GM21825 (cell line): ENCODE data around the gene DAO.
"Not testable (repeated sequence)": the region's sequence is repeated elsewhere in the genome, so short reads cannot be mapped to it uniquely, and the experiment has no call there.

Experiments used
- ATAC-seq: cut with Tn5 transposase; IDR thresholded peaks from one replicate; pipeline ENCODE4 v1.9.1; 2021; ENCODE audit warnings: mild to moderate bottlenecking, moderate library complexity; ENCODE audit not compliant: unreplicated experiment

DAO gene

GRCh38 chr12:108849660-108850059, 30.2 kb upstream of the DAO start:
- ATAC-seq: no peak

DNA sequence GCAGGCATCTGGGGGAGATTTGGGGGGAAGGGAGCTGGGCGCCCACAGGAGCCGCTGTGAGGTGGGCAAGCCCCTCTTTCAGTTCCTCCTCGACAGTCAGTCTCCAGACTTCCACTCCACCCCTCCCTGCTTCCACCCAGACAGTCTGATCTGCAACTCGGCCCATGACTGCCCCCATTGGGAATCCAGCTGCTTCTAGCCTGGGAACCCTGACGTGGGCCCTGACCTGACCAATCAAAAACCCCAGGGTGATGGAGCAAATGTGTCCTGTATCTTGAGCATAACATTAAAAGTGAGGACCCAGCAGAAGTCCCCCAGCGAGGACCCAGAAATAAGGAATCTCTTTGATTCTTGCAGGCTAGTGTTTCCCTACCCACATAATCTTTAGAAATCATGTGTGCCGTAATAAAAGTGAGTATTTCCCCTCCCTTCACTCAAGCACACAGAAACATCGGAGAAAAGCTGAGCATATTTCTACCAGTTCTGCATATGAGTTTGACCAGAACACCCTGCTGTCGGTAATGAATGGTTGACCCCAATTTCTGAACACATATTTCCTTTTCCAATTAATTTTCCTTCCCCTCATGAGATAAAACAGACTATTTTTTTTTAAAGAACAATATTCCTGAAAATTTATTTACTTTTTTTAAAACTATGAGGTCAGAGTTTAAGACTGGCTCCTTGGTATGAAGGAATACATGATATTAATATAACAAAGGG, 28.9 kb upstream of the DAO start:
- ATAC-seq: peak; percentile 65

DNA sequence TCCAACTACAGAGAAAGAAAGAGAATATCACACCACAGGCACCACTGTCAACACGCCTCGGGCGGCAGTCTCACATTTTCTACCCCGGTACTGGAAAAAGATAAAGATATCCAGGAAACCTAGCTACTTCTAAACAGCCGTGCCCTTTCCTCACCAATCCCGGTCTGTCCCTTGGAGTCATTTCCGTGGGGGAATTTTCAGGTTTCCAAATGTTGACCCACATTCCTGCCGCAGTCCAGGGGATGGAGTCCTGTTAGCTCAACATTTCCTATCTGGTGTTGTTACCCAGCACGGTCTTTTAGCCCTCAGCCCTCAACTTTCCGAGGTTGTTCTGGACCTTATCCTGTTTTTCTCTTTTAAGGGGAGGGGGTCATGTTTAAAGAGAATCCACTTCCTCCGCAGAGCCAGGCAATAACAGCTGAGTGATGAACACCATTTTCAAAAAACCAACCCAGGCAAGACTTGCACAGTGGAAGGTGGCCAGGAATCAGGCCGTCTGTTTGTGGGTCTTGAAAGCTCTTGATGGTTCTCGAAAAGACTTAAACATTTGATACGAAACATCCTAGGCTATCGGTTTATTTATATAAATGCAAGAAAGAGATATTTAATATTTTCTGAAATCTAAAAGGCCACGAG, 27.1 kb upstream of the DAO start:
- no peak for ATAC-seq

- ATAC-seq: no peak
Observed at GRCh38 chr12:108853426-108853825, 26.5 kb upstream of the DAO start.

- ATAC-seq: no peak
Observed at GRCh38 chr12:108853981-108854446, 25.9 kb upstream of the DAO start.

- ATAC-seq: no peak
Observed at GRCh38 chr12:108854451-108855283, 25.2 kb upstream of the DAO start.

DNA sequence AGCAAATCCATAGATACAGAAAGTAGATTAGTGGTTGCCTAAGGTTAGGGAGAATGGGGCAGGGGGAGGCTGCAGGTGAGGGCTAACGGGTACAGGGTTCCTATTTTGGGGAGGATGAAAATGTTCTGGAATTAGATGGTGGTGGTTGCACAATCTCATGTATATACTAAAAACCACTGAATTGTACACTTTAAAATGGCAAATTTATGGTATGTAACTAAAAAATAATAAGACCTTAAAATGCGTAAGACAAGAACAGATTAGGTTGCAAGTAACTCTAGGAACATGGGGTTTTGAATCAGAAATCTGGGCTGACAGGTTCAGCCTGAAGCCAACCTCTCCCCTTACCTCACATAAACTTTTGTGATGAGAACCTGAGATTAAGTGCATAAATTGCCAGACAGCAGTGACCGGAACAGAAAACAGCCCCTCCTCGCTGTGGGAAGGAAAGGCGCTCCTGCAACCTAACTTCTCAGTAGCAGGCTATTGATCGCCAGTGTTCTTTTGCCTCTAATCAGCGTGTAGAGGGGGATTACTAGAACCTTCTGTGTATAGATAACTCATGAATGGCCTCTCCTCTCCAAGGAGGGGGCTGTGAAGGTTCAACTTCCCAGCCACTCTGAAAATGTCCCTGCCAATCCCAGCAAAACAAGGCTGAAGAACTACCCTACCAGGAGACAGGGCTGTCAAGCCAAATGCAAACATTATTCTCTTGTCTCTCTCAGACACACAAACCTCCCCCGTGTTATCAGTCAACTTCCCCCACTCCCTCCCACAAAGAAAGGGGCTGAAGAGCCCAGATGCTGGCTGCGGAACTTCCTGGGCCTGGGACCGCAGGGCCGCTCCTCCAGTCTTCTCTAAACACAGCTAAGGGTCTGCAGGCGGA, 24.4 kb upstream of the DAO start:
- ATAC-seq: no peak

- no peak for ATAC-seq
Observed at GRCh38 chr12:108856170-108856427, 23.8 kb upstream of the DAO start.

GRCh38 chr12:108856428-108857157, 23.3 kb upstream of the DAO start:
- peak; percentile 25 for ATAC-seq

- peak; percentile 12 for ATAC-seq
Observed at GRCh38 chr12:108857158-108857407, 22.8 kb upstream of the DAO start.

- no peak for ATAC-seq
Observed at GRCh38 chr12:108858311-108859074, 21.4 kb upstream of the DAO start.

DNA sequence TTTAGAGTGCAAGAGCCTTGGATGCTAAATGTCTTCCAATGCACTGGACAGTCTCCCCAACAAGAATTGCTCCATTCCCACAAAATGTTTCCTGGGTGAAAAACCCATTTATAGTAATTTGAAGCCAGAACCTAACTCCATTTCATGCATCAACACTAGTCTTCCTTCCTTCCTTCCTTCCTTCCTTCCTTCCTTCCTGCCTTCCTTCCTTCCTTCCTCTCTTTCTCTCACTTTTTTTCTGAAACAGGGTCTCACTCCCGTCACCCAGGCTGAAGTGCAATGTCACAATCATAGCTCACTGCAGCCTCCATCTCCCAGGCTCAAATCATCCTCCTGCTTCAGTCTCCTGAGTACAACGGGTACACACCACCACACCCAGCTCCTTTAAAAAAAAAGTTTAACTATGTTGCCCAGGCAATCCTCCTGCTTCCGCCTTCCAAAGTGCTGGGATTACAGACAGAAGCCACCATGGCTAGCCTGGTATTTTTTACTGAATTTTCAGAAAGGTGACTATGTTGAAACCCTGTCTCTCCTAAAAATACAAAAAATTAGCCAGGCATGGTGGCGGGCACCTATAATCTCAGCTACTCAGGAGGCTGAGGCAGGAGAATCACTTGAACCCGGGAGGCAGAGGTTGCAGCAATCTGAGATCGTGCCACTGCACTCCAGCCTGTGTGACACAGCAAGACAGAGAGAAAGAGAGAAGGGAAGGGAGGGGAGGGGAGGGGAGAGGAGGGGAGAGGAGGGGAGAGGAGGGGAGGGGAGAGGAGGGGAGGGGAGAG, 20.6 kb upstream of the DAO start:
- not testable (repeated sequence) for ATAC-seq

- ATAC-seq: no peak
Observed at GRCh38 chr12:108859923-108860291, 20.0 kb upstream of the DAO start.

- no peak for ATAC-seq
Observed at GRCh38 chr12:108860443-108860842, 19.4 kb upstream of the DAO start.

DNA sequence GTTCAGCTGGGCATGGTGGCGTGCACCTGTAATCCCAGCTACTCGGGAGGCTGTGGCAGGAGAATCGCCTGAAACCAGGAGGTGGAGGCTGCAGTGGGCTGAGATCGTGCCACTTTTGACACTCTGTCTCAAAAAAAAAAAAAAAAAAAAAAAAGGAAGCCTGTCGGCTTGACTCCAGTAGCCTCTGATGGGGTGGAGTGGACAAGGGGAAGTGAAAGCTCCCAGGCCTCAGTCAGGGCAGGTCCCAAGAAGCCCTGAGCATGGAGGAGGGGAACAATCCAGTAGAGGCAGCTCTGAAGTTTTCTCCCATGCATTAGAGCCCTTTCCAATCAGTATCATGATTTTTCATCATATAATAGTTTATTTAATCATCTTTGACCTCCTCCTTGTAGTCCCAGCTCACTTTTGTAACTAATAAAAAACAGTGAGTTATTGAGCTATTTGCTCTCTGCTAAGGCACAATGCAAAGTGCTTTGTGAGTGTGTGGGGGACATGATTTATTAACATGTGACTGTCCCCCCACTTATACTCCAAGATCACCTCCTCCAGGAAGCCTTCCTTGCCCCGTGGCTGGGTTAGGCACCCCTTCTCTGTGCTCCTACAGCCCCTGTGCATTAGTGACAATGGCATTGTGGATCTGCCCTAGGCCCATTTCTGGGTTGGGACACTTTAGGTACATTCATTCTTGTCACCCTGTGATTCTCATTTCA, 17.9 kb upstream of the DAO start:
- peak; percentile 39 for ATAC-seq

GRCh38 chr12:108862588-108862959, 17.3 kb upstream of the DAO start:
- no peak for ATAC-seq

DNA sequence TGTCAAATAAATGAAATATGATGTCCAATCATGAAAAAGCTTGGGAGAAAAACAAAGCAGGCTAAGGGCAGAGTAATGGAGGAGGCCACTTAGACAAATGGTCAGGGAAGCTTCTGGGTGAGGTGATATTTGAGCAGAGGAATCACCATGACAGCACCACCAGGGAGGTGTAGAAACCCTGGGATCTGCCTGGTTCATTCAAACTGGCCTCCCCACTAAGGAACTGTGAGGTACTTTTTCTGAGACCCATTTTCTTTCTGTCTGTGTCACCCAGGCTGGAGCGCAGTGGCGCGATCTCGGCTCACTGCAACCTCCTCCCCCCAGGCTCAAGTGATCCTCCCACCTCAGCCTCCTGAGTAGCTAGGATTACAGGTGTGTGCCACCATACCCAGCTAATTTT, 14.7 kb upstream of the DAO start:
- no peak for ATAC-seq

GRCh38 chr12:108866083-108866482, 13.8 kb upstream of the DAO start:
- not testable (repeated sequence) for ATAC-seq

- no peak for ATAC-seq
Observed at GRCh38 chr12:108868781-108869180, 11.1 kb upstream of the DAO start.
